Uterus (tissue), 2 donors: ENCODE results near the gene GPR146.

Experiments
- POLR2A ChIP-seq, 2 donors: fragments of 450-650 bp; IDR thresholded peaks; one replicate each; pipeline ENCODE4 v1.6.1; 2016; ENCODE audit warnings: antibody characterized with exemption in 2 of 2, mild to moderate bottlenecking in 1 of 2, moderate library complexity in 1 of 2
- TF ChIP-seq, protein P1 (sequence below), 4 experiments: fragments of 200-600 bp in 2 of 4; fragments of 450-650 bp in 2 of 4; sonication (generic) in 2 of 4; IDR thresholded peaks; one replicate each; pipeline ENCODE4 v1.5.1; 2016 to 2019; ENCODE audit warnings: antibody characterized with exemption in 4 of 4, mild to moderate bottlenecking in 2 of 4, moderate library complexity in 1 of 4

DNA sequence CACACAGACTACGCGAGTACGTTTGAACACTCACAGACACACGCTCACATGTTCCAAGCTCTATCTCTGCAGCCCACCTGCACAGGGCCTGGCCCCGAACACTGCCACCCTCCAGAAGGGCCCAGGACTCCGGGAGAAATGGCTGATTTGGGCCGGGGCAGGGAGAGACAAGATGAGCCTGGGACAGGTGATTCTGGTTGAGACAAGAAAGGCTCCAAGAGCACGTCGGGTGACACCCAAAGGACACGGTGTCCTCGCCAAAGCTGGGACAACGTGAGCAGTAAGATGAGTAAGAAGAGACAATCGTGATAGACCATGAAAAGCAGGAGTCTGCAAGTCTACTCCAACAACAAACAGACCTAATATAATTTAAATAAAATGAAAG, 52.8 kb downstream of the GPR146 start:
- TF ChIP-seq, protein P1, sequence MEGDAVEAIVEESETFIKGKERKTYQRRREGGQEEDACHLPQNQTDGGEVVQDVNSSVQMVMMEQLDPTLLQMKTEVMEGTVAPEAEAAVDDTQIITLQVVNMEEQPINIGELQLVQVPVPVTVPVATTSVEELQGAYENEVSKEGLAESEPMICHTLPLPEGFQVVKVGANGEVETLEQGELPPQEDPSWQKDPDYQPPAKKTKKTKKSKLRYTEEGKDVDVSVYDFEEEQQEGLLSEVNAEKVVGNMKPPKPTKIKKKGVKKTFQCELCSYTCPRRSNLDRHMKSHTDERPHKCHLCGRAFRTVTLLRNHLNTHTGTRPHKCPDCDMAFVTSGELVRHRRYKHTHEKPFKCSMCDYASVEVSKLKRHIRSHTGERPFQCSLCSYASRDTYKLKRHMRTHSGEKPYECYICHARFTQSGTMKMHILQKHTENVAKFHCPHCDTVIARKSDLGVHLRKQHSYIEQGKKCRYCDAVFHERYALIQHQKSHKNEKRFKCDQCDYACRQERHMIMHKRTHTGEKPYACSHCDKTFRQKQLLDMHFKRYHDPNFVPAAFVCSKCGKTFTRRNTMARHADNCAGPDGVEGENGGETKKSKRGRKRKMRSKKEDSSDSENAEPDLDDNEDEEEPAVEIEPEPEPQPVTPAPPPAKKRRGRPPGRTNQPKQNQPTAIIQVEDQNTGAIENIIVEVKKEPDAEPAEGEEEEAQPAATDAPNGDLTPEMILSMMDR (IDR thresholded peaks at IDR 0.05), result no peak
- TF ChIP-seq POLR2A (IDR thresholded peaks at IDR 0.05), result no peak
